HS-5 (cell line): Measurements from ENCODE around the gene AMBP.
A peak's percentile ranks its signal among the peaks of the same experiment; 100 is the strongest.
"Not testable (repeated sequence)": the region's sequence is repeated elsewhere in the genome, so short reads cannot be mapped to it uniquely, and the experiment has no call there.

ENCODE experiments used
- DNase-seq: peaks from one replicate; pipeline ENCODE4 v3.0.0-alpha.2; 2012; ENCODE audit warnings: low read depth

AMBP gene

GRCh38 chr9:114091711-114092110 is 13.6 kb upstream of the AMBP start:
- DNase-seq, result no peak

GRCh38 chr9:114090798-114091197 is 12.7 kb upstream of the AMBP start:
- DNase-seq, result no peak

DNA sequence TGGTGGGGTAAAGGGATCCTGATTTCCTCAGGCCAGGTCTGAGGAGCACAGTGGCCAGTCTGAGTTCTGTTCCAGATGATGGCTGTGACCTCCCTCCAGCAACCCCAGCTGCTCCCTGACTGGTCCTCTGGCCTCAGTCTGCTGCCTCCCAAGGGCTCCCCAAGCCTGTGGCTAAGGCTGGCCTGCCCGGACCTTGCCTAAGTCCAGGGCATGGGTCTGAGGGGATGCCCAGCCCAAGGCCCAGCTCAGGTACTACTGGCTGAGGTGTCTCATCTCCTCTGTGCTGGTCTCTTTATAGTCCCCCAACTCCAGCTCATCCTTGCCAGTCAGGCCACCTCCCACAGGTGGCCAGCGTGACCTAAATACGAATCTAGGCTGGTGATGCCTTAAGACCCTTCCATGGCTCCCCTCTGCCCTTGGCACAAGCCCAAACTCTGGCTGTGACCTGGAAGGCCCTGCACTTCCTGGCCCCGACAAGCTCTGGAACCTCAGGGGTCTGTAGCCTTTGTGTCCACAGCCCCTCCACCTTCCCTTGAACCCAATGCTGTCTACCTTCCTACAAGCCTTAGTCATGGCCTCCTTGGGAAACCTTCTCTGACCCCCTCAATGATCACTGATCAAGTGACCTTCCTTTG is 11.2 kb upstream of the AMBP start:
- DNase-seq, result no peak

DNA sequence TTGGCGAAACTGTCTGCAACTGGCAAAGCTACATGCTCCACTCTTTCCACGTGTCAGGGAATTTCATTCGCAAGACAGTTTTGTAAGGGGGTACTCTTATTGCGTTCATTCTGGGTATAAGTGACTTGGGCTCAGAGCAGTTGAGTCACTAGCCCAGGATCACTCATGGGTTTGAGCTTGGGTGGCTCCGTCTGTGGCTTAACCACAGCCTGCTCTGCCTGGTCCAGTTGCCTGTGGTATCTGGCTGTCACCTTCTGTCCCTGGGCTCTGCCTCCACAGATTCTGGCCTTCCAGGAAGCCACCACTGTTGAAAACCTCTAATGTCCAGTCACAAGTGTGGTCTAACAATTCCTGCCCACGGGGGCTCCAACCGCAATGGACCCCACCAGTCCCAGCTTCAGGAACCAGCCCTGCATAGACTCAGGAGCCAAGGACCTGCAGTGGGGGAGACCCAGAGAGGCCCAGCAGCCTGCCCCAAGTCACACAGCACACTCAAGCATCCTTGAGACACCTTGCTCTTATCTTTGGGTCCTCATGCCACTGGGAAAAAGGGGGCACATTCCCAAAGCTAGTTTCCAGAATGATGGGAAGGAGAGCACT is 10.6 kb upstream of the AMBP start:
- no peak for DNase-seq

DNA sequence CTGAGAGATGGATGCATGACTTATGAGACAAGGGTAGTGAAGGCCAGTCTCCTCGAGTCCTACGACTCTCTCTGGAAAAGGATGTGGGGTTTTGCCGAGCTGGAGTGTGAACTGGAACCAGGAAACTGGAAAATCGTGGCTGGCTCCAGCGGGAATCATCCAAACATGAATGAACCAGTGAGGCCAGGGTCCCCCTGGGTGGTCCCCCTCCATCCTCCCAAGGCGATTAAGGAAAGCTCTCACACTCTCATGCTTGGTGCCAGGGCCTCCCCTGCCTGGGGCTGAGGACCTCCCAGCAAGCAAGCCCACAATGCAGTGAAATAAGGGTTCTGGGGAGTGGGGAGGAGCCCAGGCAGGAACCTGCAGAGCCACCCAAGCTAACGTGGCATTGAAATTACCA is 9.6 kb upstream of the AMBP start:
- DNase-seq, result no peak

DNA sequence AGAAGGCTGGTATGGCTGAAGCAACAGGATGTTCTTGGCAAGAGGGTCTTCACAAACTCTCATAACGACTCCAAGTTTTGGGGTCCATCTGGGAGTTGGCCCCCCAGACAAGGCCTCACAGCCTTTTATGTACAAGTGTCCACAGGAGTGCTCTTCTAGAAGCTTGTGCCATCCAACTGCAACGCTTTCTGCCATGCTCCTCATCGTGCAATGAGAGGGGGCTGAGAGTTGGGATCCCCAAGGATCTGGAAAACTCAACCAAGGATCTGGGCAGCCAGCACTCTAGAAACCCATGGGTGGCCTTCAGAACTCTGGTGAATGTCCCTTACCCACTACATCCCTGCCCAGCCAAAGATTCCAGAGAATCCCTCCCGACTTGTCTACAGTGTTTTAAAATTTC is 8.5 kb upstream of the AMBP start:
- no peak for DNase-seq

GRCh38 chr9:114086009-114086408 is 7.9 kb upstream of the AMBP start:
- no peak for DNase-seq

DNA sequence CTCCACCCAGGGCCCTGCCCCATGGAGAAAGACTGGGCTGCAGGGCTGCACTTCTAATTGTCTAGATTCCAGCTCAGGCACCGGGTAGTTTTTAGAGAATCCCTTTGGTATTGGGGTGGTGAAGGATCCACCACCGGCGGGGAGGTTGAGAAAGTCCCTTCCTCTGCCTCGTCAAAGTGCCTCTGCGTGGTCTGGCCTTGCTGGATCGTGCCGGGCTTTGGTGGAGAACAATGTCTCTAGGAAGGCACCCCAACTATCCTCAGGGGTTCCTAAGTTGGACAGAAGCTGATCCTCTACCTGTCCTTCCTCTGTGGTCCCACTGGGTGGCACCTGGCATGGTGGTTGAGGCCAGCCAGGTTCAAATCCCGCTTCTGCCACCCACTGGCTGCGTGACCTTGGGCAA is 7.3 kb upstream of the AMBP start:
- no peak for DNase-seq

DNA sequence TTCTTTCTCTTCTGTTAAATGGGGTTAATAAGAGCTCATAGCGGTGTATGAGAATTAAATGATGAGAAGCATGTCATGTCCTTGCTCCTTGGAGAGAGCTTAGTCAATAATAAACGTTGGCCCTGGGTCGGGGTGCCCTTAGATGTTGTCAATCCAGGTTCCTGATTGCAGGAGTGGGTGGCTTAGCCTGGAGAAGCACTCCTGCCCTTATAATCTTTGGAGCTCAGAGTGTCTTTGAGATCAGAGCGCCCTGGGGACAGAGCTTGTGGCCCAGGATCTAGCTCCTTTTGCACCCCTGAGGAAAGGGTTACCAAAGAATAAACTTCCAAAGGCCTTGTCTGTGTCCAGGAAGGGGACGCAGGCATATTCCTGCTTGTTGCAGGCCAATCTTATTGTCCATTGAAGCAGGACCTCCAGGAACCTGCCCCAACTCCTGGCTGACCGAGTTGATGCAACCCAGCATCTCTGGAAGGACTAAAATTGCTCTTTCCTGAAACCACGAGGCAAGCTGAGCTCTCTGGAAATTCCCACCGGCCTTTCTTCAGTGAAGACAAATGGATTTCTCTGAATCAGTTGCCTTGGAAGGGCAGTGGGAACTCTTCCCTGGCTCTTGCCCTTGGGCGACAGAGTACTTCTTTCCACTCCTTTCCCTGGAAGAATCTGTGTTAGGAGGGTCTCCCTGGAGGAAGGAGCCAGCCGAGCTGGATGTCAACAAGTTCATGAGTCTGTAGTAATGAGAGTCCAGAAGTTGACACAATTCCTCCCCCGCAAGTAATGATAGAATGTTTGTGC is 6.4 kb upstream of the AMBP start:
- DNase-seq, result no peak

- no peak for DNase-seq
Observed at GRCh38 chr9:114083666-114084065, 5.6 kb upstream of the AMBP start.

GRCh38 chr9:114082763-114083412 is 4.8 kb upstream of the AMBP start:
- not testable (repeated sequence) for DNase-seq

GRCh38 chr9:114082017-114082762 is 4.1 kb upstream of the AMBP start:
- peak; percentile 60 for DNase-seq

- no peak for DNase-seq
Observed at GRCh38 chr9:114081441-114082016, 3.4 kb upstream of the AMBP start.

DNA sequence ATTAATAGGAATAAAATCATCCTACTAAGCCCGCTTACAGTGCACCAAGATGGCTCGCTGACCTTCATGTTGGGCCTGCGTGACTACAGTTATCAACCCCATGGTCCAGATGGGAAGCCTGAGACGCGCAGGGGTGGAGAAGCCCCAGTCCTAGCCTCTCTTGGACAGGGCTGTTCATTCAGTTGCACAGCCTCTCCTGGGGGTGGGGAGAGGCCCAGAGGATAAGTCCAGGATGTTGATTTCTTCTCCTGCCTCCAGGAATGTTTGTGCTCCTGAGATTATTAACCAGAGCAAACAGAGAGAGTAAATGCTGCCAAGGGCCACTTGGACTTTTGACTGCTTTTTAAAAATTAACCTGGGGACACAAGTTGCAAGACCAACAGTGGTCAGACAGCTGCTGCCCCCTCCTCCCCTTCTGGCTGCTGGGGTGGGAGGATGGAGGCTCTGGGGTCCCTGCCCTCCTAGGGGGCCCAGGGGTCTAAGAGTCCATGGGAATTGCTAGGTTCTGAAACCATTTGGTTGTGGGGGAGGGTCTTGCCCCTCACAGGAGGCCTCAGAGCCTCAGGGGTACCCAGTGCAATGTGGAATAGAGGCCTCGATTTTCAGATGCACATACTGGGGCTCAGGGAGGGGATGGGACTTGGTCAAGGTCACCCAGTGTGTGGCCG is 2.8 kb upstream of the AMBP start:
- no peak for DNase-seq

DNA sequence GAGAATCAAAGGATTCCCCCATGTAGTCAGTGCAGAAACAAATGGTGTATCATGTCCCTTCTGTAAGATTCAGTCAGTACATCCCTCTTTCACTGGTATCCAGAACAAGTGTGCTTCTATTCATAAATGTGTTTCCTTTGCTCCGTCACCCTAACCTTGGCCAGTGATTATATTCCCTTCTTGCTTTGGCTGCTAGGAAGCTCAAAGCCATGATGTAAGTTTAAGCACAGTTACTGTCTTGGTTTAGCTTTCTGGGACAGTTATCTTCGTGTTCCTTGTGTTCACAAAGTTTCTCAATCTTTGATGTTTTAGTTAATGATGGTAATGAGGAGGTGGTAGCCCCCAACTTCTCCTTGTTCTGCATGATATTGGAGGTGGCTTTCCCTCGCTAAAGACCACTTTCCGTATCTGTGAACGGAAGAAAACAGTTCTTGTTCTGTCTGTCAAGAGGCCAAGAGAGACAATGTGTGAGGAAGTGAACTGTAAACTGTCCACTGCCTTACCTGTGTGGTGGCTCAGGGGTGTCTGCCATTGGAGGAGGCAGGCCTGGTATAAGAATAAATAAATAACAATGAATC is 2.2 kb upstream of the AMBP start:
- no peak for DNase-seq

DNA sequence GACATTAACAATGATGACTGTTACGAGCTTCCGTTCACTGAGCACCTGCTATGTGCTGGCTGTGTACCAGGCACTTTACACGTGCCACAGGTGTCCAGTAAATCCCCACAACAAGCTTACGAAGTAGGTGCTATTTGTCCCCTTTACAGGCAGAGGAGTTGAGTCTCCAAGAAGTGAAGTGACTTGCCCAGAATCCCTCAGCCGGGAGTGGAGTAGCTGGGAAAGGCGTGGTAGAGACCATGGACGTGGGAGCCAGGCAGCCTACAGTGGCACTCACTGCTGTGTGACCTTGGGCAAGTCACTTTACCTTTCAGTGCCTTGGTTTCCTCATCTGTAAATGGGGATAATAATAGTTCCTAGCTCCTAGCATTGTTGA is 669 bp upstream of the AMBP start:
- no peak for DNase-seq

DNA sequence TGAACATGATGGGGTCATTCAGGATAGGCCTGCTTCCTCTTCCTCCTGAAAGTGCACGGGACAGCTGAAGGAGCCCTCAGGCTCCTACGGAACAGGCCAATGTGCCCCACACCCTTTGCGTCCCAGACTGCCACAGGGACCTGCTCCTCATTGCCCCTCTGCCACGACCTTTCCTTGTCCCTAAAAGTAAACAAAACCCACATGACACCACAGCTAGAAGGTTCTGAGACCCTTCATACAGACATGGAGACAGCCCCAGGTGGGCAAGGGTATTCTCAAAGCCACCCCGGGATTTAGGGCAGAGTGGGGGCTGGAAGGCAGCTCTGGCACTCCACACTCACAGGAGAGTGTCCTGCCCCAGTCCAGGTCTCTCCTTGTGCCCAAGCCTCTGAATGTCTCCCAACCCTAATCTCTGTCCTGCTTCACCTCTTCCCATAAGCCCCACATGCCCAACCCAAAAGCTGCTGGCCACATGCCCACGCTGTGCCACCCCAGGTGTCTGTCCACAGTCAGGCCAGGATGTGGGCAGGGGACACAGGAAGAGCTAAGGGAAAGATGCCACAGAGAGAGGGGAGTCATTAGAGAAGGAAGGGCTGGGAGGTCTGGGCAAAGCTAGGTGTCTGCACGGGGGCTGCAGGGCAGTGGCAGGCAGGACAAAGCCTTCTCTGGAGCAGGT is 800 bp downstream of the AMBP start:
- no peak for DNase-seq

DNA sequence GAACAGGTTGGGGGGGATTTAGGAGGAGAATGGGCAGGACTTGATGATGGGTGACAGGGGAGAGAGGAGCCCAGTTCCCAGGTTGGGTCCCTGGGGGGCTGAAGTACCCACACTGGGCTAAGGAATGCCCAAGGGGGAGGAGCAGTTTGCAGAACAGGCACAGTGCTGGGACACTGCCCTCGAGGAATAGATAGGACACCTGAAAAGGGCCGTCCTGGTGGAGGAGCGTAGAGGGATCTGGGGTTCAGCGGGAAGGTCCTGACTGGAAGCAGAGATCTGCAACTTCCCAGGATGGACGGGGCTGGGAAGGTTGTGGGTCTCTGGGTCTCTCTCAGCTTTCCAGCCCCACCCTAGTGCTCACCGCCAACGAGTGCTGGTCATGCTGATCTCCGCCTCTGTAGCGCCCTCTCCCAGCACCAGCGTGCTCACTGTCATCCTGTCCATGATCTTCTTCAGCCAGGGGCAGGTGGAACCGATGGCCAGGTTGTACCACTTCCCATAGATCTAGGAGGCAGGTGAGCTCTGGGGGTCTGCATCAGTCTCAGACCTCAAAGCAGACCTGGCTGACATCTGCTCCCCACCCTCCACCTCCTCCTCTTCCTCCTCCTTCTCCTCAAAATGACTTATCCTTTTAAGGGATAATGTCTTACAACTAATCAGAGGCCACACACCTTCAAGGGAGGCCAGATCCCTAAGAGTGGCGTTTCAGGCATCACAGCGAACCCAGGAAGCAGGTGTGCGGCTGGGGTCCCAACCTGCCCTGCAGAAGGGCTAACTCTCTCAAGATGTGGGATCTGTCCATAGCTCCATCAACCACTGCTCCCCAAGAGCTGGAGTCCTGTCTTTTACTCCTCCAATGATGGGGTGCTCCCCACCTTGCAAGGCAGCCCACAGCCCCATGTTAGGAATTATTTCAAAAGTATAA is 1.6 kb downstream of the AMBP start:
- no peak for DNase-seq

- no peak for DNase-seq
Observed at GRCh38 chr9:114075602-114076001, 2.5 kb downstream of the AMBP start.
